HFFc6 (cell line): Measurements from ENCODE around the gene EVI2B. TPM values are rescaled to one million over a fixed set of nuclear protein-coding genes. Genes with fewer than 3 reads are reported as not detected.
A peak's percentile ranks its signal among the peaks of the same experiment; 100 is the strongest.
"Not testable (repeated sequence)": the region's sequence is repeated elsewhere in the genome, so short reads cannot be mapped to it uniquely, and the experiment has no call there.

Source experiments
- DNase-seq: peaks from one replicate; pipeline ENCODE4 v3.0.0-alpha.2; 2018
- H3K27ac Mint-ChIP-seq: 2 replicates; pipeline ENCODE4 v1.8.0; 2020; ENCODE audit warnings: mild to moderate bottlenecking, mixed read lengths
- H3K27me3 Mint-ChIP-seq: 2 replicates; pipeline ENCODE4 v1.8.0; 2021; ENCODE audit warnings: mild to moderate bottlenecking, moderate library complexity, mixed read lengths; ENCODE audit not compliant: insufficient read depth
- H3K36me3 Mint-ChIP-seq: 2 replicates; pipeline ENCODE4 v1.8.0; 2021; ENCODE audit warnings: low read depth, mixed read lengths
- H3K4me1 Mint-ChIP-seq: 2 replicates; pipeline ENCODE4 v1.8.0; 2020; ENCODE audit warnings: low read depth, mixed read lengths
- H3K4me3 Mint-ChIP-seq: 2 replicates; pipeline ENCODE4 v1.8.0; 2020; ENCODE audit warnings: mild to moderate bottlenecking, moderate library complexity, mixed read lengths
- H3K9me3 Mint-ChIP-seq: 2 replicates; pipeline ENCODE4 v1.8.0; 2020; ENCODE audit warnings: mild to moderate bottlenecking, mixed read lengths
- CTCF ChIP-seq: fragments of 200-600 bp; sonication (generic); IDR thresholded peaks from 2 replicates; pipeline ENCODE4 v1.5.0; 2021; ENCODE audit warnings: antibody characterized with exemption, mild to moderate bottlenecking
- total RNA-seq, 6 experiments: library from RNA; stranded (reverse); fragmentation: NEBNext Ultra II Directional; extraction: Animal tissue kit (Norgen Biotek cat#: 25700); gene quantifications; 2 replicates in 1 of 6; 3 replicates in 5 of 6; pipeline ENCODE4 v1.2.3, GENCODE V29; 2021

EVI2B gene
- total RNA-seq, 6 experiments from 2014 or later: 0.33 to 2.0 (median 1.5) TPM

DNA sequence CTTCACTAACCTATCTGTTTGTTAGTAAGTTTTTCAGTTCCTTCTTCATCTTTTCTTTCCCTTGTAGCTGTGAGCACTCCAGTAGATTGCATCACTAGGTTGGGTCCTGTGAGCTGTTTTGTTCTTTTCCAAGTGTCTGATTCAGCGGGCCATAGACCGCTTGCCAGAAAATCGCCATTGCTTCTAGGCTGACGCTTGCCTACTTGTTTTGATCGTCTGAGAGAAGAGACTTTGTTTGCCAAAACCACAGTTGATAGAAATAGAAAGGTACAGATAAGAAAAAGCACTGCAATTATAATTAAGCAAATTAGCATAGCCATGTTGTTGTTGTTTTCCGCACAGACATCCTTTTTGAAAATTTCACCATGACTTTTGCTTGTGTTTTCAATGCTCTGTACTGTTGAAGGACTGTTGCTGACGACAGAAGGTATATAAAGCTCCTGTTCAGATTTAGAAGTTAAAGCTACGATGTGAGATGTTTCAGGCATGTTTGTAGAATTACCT is 4.5 kb upstream of the EVI2B start:
- no peak for TF ChIP-seq CTCF
- H3K27ac Mint-ChIP-seq: no peak overlapping the region
- no peaks in the 10 kb centered on the region for H3K9me3 Mint-ChIP-seq
- H3K4me1 Mint-ChIP-seq: peaks cover 47% of the 10 kb centered on the region
- peak; percentile 7 for DNase-seq
- peaks cover 19% of the 10 kb centered on the region for H3K36me3 Mint-ChIP-seq
- H3K4me3 Mint-ChIP-seq: no peak overlapping the region
- no peaks in the 10 kb centered on the region for H3K27me3 Mint-ChIP-seq

- no peak overlapping the region for H3K27ac Mint-ChIP-seq
- peaks cover 22% of the 10 kb centered on the region for H3K36me3 Mint-ChIP-seq
- no peak for DNase-seq
- no peak overlapping the region for H3K4me3 Mint-ChIP-seq
- H3K9me3 Mint-ChIP-seq: no peaks in the 10 kb centered on the region
- H3K4me1 Mint-ChIP-seq: peaks cover 27% of the 10 kb centered on the region
- no peak for TF ChIP-seq CTCF
- H3K27me3 Mint-ChIP-seq: no peaks in the 10 kb centered on the region
Observed at GRCh38 chr17:31314782-31315100, 887 bp upstream of the EVI2B start.

- H3K4me3 Mint-ChIP-seq, H3K27ac Mint-ChIP-seq, H3K9me3 Mint-ChIP-seq, H3K27me3 Mint-ChIP-seq, DNase-seq: not testable (repeated sequence)
- H3K36me3 Mint-ChIP-seq: peaks cover 14% of the 10 kb centered on the region
- H3K4me1 Mint-ChIP-seq: peaks cover 18% of the 10 kb centered on the region
Observed at GRCh38 chr17:31312223-31312622, 1.6 kb downstream of the EVI2B start.

GRCh38 chr17:31311526-31311925 is 2.3 kb downstream of the EVI2B start:
- no peak for DNase-seq
- no peak overlapping the region for H3K4me3 Mint-ChIP-seq
- no peaks in the 10 kb centered on the region for H3K27me3 Mint-ChIP-seq
- no peaks in the 10 kb centered on the region for H3K9me3 Mint-ChIP-seq
- no peak overlapping the region for H3K27ac Mint-ChIP-seq
- TF ChIP-seq CTCF: no peak
- peaks cover 14% of the 10 kb centered on the region for H3K36me3 Mint-ChIP-seq
- H3K4me1 Mint-ChIP-seq: peaks cover 20% of the 10 kb centered on the region

GRCh38 chr17:31310886-31311285 is 3.0 kb downstream of the EVI2B start:
- Mint-ChIP-seq H3K4me3 (no peak overlapping the region), H3K27ac (no peak overlapping the region), H3K27me3 (no peaks in the 10 kb centered on the region), H3K4me1 (peaks cover 27% of the 10 kb centered on the region), H3K9me3 (no peaks in the 10 kb centered on the region), H3K36me3 (peaks cover 19% of the 10 kb centered on the region)
- no peak for TF ChIP-seq CTCF
- no peak for DNase-seq

DNA sequence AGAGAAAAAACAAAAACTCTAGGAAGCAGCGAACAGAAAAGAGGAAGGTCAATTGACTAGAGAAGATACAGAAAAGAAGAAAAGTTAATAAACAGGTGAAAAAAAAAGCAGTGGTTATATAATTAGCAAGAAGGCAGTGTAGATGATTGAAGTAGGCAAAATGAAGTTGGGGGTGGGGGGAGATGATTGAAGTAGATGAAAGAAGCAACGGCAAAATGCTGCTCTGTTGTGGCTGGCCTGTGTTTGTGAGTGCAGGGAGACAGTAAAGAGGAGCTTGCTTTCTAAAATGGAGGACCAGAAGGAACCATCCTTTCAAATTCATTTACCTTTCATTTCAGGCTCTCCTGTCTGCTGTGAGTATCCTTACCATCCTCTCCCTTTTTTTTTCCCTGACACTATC is 3.6 kb downstream of the EVI2B start:
- Mint-ChIP-seq H3K27ac (no peak overlapping the region), H3K9me3 (no peaks in the 10 kb centered on the region), H3K36me3 (peaks cover 25% of the 10 kb centered on the region), H3K4me1 (peaks cover 28% of the 10 kb centered on the region), H3K27me3 (no peaks in the 10 kb centered on the region), H3K4me3 (no peak overlapping the region)
- no peak for TF ChIP-seq CTCF
- DNase-seq: no peak
